Activated naive CD8-positive, alpha-beta T cell treated with anti-CD3 and anti-CD28 coated beads for 36 hours (primary cell): Measurements from ENCODE around the gene RNF168. TPM values are rescaled to one million over a fixed set of nuclear protein-coding genes. Genes with fewer than 3 reads are reported as not detected.

Experiments used
- DNase-seq: peaks from one replicate; pipeline ENCODE4 v3.0.0; 2021
- H3K27ac Mint-ChIP-seq: one replicate; pipeline ENCODE4 v1.8.0; 2022; ENCODE audit warnings: mild to moderate bottlenecking, moderate library complexity, mixed read lengths
- H3K27me3 Mint-ChIP-seq: one replicate; pipeline ENCODE4 v1.8.0; 2022; ENCODE audit warnings: mild to moderate bottlenecking, mixed read lengths
- H3K36me3 Mint-ChIP-seq: one replicate; pipeline ENCODE4 v1.8.0; 2021; ENCODE audit warnings: mild to moderate bottlenecking, mixed read lengths
- H3K4me1 Mint-ChIP-seq: one replicate; pipeline ENCODE4 v1.8.0; 2021; ENCODE audit warnings: mixed read lengths
- H3K4me3 Mint-ChIP-seq: one replicate; pipeline ENCODE4 v1.8.0; 2022; ENCODE audit warnings: mild to moderate bottlenecking, moderate library complexity, mixed read lengths
- H3K9me3 Mint-ChIP-seq: one replicate; pipeline ENCODE4 v1.8.0; 2022; ENCODE audit warnings: mixed read lengths
- total RNA-seq, 2 experiments: library from RNA; stranded (reverse); gene quantifications; one replicate each; pipeline ENCODE4 v1.2.3, GENCODE V29; 2021

The RNF168 gene
- total RNA-seq, 2 experiments from 2014 or later = 24.5 to 27.1 TPM

DNA sequence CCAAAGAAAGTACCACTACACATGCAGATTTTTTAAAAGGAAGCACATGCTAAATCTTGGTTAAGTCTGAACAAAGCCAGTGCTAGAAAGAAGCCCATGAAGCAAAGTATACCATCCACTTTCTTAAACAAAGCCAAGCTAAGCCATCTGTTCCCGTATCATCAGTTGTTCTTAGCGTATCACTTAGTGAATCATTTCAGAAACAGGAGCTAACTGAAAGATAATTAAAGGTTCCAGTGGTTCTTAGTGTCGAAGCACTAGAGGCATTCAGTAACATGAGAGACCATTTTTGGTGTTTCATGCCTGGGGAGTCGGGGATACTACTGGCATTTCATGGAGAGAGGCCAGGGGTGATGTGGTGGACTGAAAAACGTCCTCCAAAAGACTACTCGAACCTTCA is 84.2 kb downstream of the RNF168 start:
- H3K27ac Mint-ChIP-seq = no peak overlapping the region
- H3K27me3 Mint-ChIP-seq = no peaks in the 10 kb centered on the region
- DNase-seq = no peak
- no peak overlapping the region for H3K4me3 Mint-ChIP-seq
- H3K4me1 Mint-ChIP-seq = peaks cover 43% of the 10 kb centered on the region
- no peaks in the 10 kb centered on the region for H3K9me3 Mint-ChIP-seq
- H3K36me3 Mint-ChIP-seq = peaks cover 18% of the 10 kb centered on the region

Other genes with a start within 250 kb of the RNF168 start
- 10 to 100 TPM; 41.2 to 42.1 TPM for gene PCYT1A, start 216.0 kb downstream of the RNF168 start, total RNA-seq
- gene DYNLT2B, start 185.5 kb downstream of the RNF168 start, total RNA-seq = 1 to 10 TPM; 8.1 to 8.4 TPM
- not detected for gene TM4SF19, start 165.4 kb downstream of the RNF168 start, total RNA-seq
- 10 to 100 TPM; 52.7 to 57.5 TPM for gene UBXN7, start 71.3 kb downstream of the RNF168 start, total RNA-seq
- gene SMCO1, start 11.6 kb upstream of the RNF168 start, total RNA-seq = not detected
- 10 to 100 TPM; 27.3 to 27.5 TPM for gene WDR53, start 64.8 kb upstream of the RNF168 start, total RNA-seq
- gene FBXO45, start 64.9 kb upstream of the RNF168 start, total RNA-seq = 10 to 100 TPM; 26.1 to 26.3 TPM
- 10 to 100 TPM; 21.2 to 22.0 TPM for gene NRROS, start 135.9 kb upstream of the RNF168 start, total RNA-seq
- 1 to 10 TPM; 5.6 to 6.4 TPM for gene CEP19, start 208.5 kb upstream of the RNF168 start, total RNA-seq
- 10 to 100 TPM; 41.4 to 44.3 TPM for gene PIGX, start 208.6 kb upstream of the RNF168 start, total RNA-seq
- gene PAK2, start 236.1 kb upstream of the RNF168 start, total RNA-seq = 10 to 100 TPM; 67.9 to 69.5 TPM